Psoas muscle (tissue), 8 donors: ENCODE data around the gene KIF3A. TPM values are rescaled to one million over a fixed set of nuclear protein-coding genes. Genes with fewer than 3 reads are reported as not detected.

Source experiments
- ATAC-seq, 4 donors: fragments of 200-7000 bp; cut with Tn5 transposase; one replicate each; pipeline ENCODE4 v1.9.1; 2020; ENCODE audit warnings: moderate library complexity in 3 of 4, mild to moderate bottlenecking in 2 of 4
- DNase-seq, 2 donors: peaks; one replicate each; pipeline ENCODE4 v3.0.0-alpha.2; 2020
- H3K27ac ChIP-seq: fragments of 200-600 bp; one replicate; pipeline ENCODE4 v1.8.0; 2022
- H3K27me3 ChIP-seq, 3 donors: fragments of 200-600 bp in 1 of 3; one replicate each; pipeline versions ENCODE4 v1.6.1 to v1.8.0; 2013 to 2022; ENCODE audit warnings: low read length in 2 of 3, mild to moderate bottlenecking in 2 of 3, moderate library complexity in 1 of 3; ENCODE audit not compliant: insufficient read depth in 3 of 3
- H3K36me3 ChIP-seq, 2 donors: fragments of 200-600 bp in 1 of 2; one replicate each; pipeline versions ENCODE4 v1.6.1 to v1.8.0; 2013 to 2022; ENCODE audit warnings: low read depth in 1 of 2, mild to moderate bottlenecking in 1 of 2, moderate library complexity in 1 of 2; ENCODE audit not compliant: insufficient read depth in 1 of 2
- H3K4me1 ChIP-seq: fragments of 200-600 bp; one replicate; pipeline ENCODE4 v1.8.0; 2022
- H3K4me3 ChIP-seq: fragments of 200-600 bp; one replicate; pipeline ENCODE4 v1.8.0; 2022; ENCODE audit warnings: mild to moderate bottlenecking
- H3K9me3 ChIP-seq: fragments of 200-600 bp; one replicate; pipeline ENCODE4 v1.8.0; 2022
- WGBS, 3 donors: extraction: QIAGEN DNeasy Blood & Tissue Kit; methylation state at CpG; one replicate each; pipeline versions ENCODE4 v1.1.6 to v1.1.7; 2013; 5-methylcytosine and 5-hydroxymethylcytosine counted together
- intact Hi-C, 2 donors: fragments of 100-400 bp; cut with DNase I; formaldehyde crosslinking; loops; one replicate each; pipeline versions ENCODE4 v1.11.0 to v1.14.2; 2022
- polyA plus RNA-seq, 3 donors: library from polyadenylated mRNA; stranded (reverse); fragments of 200-250 nt; gene quantifications; one replicate each; pipeline ENCODE4 v1.2.3, GENCODE V29; 2013
- total RNA-seq, 4 donors: library from RNA; stranded (reverse); fragmentation: NEBNext Ultra II Directional in 2 of 4; extraction: Animal tissue kit (Norgen Biotek cat#: 25700) in 2 of 4; gene quantifications; one replicate each; pipeline versions ENCODE4 v1.2.1 to v1.2.4, GENCODE V29; 2021 to 2023
- TF ChIP-seq, protein P1 (sequence below): fragments of 200-600 bp; IDR thresholded peaks from one replicate; pipeline ENCODE4 v1.8.0; 2022; ENCODE audit warnings: antibody characterized with exemption
- donor health status: healthy with polysubstance abuse.
- donor health status: DM: no; HTN: no; CAD: no; lungs with moderate emphysema.
- donor health status: Bipolar disorder and iron deficiency.
- donor health status: healthy.
- donor health status: DM: yes; HTN: yes; CAD: no.
- donor health status: DM: no; HTN: no; CAD: no.
- donor health status: DM: no; HTN: no; CAD: no.
- donor health status: DM: yes; HTN: yes; CAD: no.

KIF3A gene
- total and polyA plus RNA-seq, 7 donors, result 2.5 to 8.0 (median 4.3) TPM

DNA sequence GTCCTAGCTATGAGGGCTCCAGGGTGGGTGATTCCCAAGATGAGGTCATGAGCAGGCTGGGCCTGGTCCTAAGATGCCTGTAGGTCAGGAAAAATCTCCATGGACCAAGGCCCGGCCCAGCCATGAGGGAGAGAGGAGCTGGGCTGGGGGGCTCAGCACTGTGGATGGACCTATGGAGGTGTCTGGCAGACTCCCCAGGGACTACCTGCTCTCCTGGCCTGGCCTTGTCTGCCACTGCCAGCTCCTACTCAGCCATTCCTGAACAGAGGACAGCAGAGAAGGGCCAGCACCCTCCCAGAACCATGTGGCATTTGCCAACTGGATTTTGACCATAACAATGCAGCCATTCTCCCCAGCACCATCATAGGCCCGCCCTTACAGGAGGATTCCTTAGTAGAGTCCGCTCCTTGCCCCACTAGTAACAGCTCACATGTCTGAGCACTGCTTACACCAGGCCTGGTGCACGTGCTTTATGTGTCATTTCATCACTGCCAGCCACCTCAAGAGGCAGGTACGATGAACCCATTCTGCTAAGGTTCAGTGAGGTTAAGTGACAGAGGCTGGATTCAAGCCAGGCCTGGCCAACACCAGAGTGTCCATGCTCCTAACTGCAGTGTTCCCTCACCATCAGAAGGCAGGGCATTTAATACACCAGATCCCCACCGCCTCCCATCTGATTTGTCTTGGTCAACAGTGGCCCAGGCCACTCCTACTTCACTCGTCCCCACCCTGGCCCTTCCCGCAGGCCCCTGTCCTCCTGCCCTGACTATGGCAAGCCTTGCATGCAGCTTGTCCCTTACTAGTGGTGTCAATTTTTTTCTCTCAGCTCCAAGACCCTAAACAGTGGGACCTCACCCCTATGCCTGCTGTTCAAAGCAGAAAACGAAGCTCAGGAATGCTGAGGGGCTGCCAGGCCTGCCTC lies 78.7 kb downstream of the KIF3A start:
- TF ChIP-seq, protein P1, sequence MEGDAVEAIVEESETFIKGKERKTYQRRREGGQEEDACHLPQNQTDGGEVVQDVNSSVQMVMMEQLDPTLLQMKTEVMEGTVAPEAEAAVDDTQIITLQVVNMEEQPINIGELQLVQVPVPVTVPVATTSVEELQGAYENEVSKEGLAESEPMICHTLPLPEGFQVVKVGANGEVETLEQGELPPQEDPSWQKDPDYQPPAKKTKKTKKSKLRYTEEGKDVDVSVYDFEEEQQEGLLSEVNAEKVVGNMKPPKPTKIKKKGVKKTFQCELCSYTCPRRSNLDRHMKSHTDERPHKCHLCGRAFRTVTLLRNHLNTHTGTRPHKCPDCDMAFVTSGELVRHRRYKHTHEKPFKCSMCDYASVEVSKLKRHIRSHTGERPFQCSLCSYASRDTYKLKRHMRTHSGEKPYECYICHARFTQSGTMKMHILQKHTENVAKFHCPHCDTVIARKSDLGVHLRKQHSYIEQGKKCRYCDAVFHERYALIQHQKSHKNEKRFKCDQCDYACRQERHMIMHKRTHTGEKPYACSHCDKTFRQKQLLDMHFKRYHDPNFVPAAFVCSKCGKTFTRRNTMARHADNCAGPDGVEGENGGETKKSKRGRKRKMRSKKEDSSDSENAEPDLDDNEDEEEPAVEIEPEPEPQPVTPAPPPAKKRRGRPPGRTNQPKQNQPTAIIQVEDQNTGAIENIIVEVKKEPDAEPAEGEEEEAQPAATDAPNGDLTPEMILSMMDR, result no peak
- no peak overlapping the region for H3K27ac ChIP-seq
- H3K36me3 ChIP-seq, result no peaks in the 10 kb centered on the region
- DNase-seq (no peak), ATAC-seq (no peak)
- peaks cover 4% of the 10 kb centered on the region for H3K4me1 ChIP-seq
- no peaks in the 10 kb centered on the region for H3K9me3 ChIP-seq
- H3K4me3 ChIP-seq, result no peak overlapping the region
- WGBS, 3 donors, result 90 to 92% (median 90%) methylated on average over 9 of the region's 9 CpGs
- peaks cover 0 to 43% (median 9%) of the 10 kb centered on the region in 3 donors for H3K27me3 ChIP-seq
- intact Hi-C loops, result loop anchor here in 1 of 2 donors (5.0 kb wide), 1 partner anchor 164 kb away; no protein-coding TSS in a partner anchor

DNA sequence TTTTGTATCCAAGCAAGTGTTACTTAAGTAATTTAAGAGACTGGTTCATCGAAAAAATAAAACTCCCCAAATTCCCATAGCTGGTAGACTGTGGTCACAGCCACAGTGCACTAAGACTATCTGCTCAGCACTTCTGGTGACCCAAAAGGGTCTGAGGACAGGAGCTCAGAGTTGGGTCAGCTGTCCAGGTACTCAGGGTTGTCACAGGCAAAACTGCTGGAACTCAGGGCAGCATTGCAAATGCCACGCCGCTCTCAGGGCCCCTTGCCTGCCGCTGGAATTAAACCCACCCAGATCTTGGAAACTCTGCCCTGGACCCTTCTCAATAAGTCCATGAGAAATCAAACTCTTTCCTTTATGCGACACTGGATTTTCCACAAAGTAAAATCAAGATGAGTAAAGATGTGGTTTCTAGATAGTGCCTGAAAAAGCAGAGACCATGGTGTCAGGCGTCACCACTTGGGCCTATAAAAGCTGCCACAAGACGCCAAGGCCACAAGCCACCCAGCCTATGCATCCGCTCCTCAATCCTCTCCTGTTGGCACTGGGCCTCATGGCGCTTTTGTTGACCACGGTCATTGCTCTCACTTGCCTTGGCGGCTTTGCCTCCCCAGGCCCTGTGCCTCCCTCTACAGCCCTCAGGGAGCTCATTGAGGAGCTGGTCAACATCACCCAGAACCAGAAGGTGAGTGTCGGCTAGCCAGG lies 79.5 kb downstream of the KIF3A start, which contains the start of gene IL13:
TSS of gene IL13 (plus strand) at position 498 of the 705 bp plus-strand sequence. CDS start at position 512, 14 bp downstream.
- ATAC-seq (no peak), DNase-seq (no peak)
- 94 to 97% (median 95%) methylated on average over 12 of the region's 12 CpGs for WGBS, 3 donors
- Histone ChIP-seq H3K4me3 (no peak within 1 kb of the TSS), H3K9me3 (no peaks in the 10 kb centered on the region), H3K36me3 (no peaks in the 10 kb centered on the region), H3K27me3 (peaks cover 0 to 43% (median 9%) of the 10 kb centered on the region in 3 donors), H3K4me1 (peaks cover 4% of the 10 kb centered on the region), H3K27ac (no peak within 1 kb of the TSS)
- intact Hi-C loops, result loop anchor here in 1 of 2 donors (5.0 kb wide), 1 partner anchor 164 kb away; no protein-coding TSS in a partner anchor
- TF ChIP-seq, protein P1, result no peak

DNA sequence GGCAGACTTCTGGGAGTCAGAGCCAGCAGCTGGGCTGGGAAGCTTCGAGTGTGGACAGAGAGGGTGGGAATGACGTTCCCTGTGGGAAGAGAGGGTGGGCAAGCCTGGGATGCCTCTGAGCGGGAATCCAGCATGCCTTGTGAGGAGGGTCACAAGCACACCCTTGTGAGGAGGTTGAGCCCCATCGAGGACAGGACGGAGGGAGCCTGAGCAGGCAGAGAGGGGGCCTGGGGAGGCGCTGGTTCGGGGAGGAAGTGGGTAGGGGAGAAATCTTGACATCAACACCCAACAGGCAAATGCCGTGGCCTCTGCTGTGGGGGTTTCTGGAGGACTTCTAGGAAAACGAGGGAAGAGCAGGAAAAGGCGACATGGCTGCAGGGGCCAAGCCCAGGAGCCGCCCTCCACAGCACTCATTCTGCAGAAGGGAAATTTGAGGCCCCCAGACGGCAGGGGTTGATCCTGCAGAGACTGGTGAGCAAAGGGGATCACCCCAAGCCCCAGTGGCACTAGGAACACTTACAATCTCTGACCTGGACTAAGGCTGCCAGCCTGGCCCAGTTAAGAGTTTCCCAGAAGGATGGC lies 80.5 kb downstream of the KIF3A start:
- DNase-seq (no peak), ATAC-seq (no peak)
- intact Hi-C loops, result loop anchor here in 1 of 2 donors (5.0 kb wide), 1 partner anchor 165 kb away; no protein-coding TSS in a partner anchor
- Histone ChIP-seq H3K27me3 (peaks cover 0 to 43% (median 9%) of the 10 kb centered on the region in 3 donors), H3K36me3 (no peaks in the 10 kb centered on the region), H3K27ac (no peak overlapping the region), H3K9me3 (no peaks in the 10 kb centered on the region), H3K4me3 (peak overlapping the region; percentile 63), H3K4me1 (peaks cover 4% of the 10 kb centered on the region)
- WGBS, 3 donors, result 64 to 78% (median 67%) methylated on average over 12 of the region's 12 CpGs
- TF ChIP-seq, protein P1, result no peak

DNA sequence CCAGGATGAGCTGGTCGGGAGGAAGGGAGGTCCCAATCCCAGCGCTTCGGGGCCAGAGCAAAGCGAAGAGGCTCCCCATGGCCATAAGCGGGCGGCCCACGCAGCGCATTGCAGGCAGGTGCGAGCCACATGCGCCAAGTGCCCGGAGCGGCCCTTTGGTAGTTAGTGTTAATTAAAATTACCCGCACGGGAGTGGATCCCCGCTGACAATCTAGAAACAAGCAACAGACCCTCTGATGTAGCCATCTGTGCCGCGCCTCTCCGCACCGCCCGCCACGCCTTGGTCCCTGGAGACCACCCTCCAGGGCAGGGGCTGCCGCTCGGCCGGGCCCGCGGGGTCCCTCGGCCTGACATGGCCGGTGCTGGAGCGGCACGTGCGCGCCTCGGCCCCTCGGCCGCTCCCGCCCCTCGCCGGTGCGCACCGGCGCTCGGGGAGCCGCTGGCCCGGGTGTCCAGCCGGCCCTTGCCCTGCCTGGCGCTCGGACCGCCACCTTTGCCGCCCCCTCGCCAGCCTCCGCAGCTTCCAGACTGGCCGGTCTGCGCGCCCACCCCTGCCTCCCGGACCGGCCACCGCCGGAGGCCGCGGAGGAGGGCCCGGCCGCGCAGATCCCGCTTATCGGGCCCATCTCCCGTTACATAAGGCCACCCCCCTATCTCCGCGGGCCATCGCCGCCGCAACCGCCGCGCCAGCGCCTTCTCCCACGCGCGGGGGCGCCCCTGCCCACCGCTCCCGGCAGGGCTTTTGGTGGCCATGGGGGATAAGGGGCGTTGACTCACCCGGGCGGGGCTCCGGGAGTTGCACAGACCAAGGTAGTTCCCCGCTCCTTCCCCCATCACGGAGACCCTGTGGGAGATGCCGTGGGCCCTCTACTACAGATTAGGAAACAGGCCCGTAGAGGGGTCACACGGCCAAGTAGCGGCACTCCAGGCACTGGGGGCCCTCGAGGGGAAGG lies 81.2 kb downstream of the KIF3A start:
- H3K4me1 ChIP-seq, result peaks cover 4% of the 10 kb centered on the region
- TF ChIP-seq, protein P1, result peak; percentile 14
- H3K27ac ChIP-seq, result no peak overlapping the region
- DNase-seq, result no peak
- ATAC-seq, result peak; percentile 31 to 55 (median 41)
- H3K36me3 ChIP-seq, result no peaks in the 10 kb centered on the region
- intact Hi-C loops, result loop anchor here in 1 of 2 donors (5.0 kb wide), 1 partner anchor 166 kb away; no protein-coding TSS in a partner anchor
- peak overlapping the region; percentile 63 for H3K4me3 ChIP-seq
- no peaks in the 10 kb centered on the region for H3K9me3 ChIP-seq
- peaks cover 0 to 43% (median 9%) of the 10 kb centered on the region in 3 donors for H3K27me3 ChIP-seq
- 2 to 3% (median 3%) methylated on average over 61 to 92 of the region's 92 CpGs for WGBS, 3 donors
